Smooth muscle cell of the pulmonary artery (primary cell): ENCODE data around the gene MPPE1. TPM values are rescaled to one million over a fixed set of nuclear protein-coding genes. Genes with fewer than 3 reads are reported as not detected.

Source experiments
- total RNA-seq: library from RNA; depleted of rRNA; stranded (reverse); fragments of >200 nt; gene quantifications from 2 replicates; pipeline ENCODE4 v1.2.3, GENCODE V29; 2014

Gene MPPE1
- 32.6 and 34.8 TPM in 2 replicates for total RNA-seq

GRCh38 chr18:11908182-11909060, at the start of gene MPPE1:
Gene MPPE1 (minus strand): TSS chr18:11908317. CDS start chr18:11897264, 11,053 bp downstream.

GRCh38 chr18:11851146-11851805, 56.8 kb downstream of the MPPE1 start, which contains the start of gene CHMP1B:
Gene CHMP1B (plus strand): TSS chr18:11851413. CDS start chr18:11851512, 99 bp downstream.

Other genes with a start within 250 kb of the MPPE1 start
- 0.20 and 1.0 TPM in 2 replicates for gene GNAL, start 219.1 kb downstream of the MPPE1 start, total RNA-seq
- 44.3 and 49.8 TPM in 2 replicates for gene CHMP1B, start 56.9 kb downstream of the MPPE1 start, total RNA-seq
- gene IMPA2, start 73.2 kb upstream of the MPPE1 start, total RNA-seq = 3.1 and 4.1 TPM in 2 replicates
- not detected in 2 replicates for gene ANKRD62, start 185.5 kb upstream of the MPPE1 start, total RNA-seq